SH-SY5Y (cell line): Measurements from ENCODE around the gene LTBP3.

Experiments used
- GATA2 ChIP-seq: IDR thresholded peaks from 2 replicates; pipeline ENCODE4 v1.6.1; 2011; ENCODE audit warnings: mild to moderate bottlenecking, low read depth, low read length
- GATA3 ChIP-seq: IDR thresholded peaks from 2 replicates; pipeline ENCODE4 v1.6.1; 2011; ENCODE audit warnings: low read depth, mild to moderate bottlenecking, low read length, moderate library complexity

DNA sequence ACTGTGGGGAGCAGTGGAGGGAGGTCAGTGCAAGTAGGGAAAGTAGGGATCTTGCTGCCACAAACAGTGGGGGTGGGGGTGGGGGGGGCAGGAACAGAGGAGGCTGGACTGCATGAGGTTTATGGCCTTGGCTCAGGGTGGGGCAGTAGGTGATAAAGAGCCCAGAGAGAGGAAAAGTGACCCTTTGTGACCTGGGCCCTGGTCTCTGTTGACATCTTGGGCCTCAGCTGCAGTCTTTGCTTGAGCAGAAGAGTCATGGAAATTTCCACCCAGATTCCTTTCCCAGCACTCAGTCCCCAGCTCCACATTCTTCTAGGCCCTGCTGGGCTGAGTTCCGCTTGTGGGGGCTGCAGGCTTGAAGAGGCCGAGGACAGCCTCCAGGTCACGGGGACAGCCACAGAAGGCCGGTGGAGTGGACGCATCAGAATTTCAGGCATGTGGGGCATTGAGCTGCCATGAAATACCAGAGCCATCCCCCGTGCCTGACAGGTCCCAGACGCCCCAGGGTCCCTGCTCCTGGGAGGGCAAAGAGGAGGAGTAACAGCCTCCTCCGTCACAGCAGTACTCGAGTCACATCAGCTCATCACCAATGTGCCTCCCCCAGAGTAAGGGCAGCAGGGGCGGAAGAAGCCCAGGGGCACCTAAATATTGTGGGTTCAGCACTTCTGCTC, 69.0 kb downstream of the LTBP3 start:
- no peak for TF ChIP-seq GATA2
- no peak for TF ChIP-seq GATA3
